Progenitor cell of endocrine pancreas (in vitro differentiated cells): Measurements from ENCODE around the gene EVC2. TPM values are rescaled to one million over a fixed set of nuclear protein-coding genes. Genes with fewer than 3 reads are reported as not detected.

Source experiments
- DNase-seq: peaks from one replicate; pipeline ENCODE4 v3.0.0; 2021; ENCODE audit warnings: low spot score; ENCODE audit not compliant: unreplicated experiment
- H3K27ac Mint-ChIP-seq: 2 replicates; pipeline ENCODE4 v1.8.0; 2021; ENCODE audit warnings: mild to moderate bottlenecking, moderate library complexity, mixed read lengths
- H3K27me3 Mint-ChIP-seq: 2 replicates; pipeline ENCODE4 v1.8.0; 2021; ENCODE audit warnings: mixed read lengths
- H3K36me3 Mint-ChIP-seq: 2 replicates; pipeline ENCODE4 v1.8.0; 2022; ENCODE audit warnings: mixed read lengths; ENCODE audit not compliant: insufficient read depth
- H3K4me1 Mint-ChIP-seq: 2 replicates; pipeline ENCODE4 v1.8.0; 2021; ENCODE audit warnings: low read depth, mixed read lengths
- H3K4me3 Mint-ChIP-seq: 2 replicates; pipeline ENCODE4 v1.8.0; 2021; ENCODE audit warnings: low read depth, mild to moderate bottlenecking, moderate library complexity, mixed read lengths
- H3K9me3 Mint-ChIP-seq: 2 replicates; pipeline ENCODE4 v1.8.0; 2021; ENCODE audit warnings: low read depth, mixed read lengths
- CTCF ChIP-seq: fragments of 200-600 bp; sonication (generic); IDR thresholded peaks from one replicate; pipeline ENCODE4 v1.5.0; 2021; ENCODE audit warnings: antibody characterized with exemption, mild to moderate bottlenecking; ENCODE audit not compliant: unreplicated experiment
- total RNA-seq: library from RNA; stranded (reverse); gene quantifications from 2 replicates; pipeline ENCODE4 v1.2.1, GENCODE V29; 2021

The EVC2 gene
- total RNA-seq, 1 donor from 2014 or later: 14.1 TPM

- Mint-ChIP-seq H3K36me3 (peaks cover 16% of the 10 kb centered on the region), H3K4me3 (no peak overlapping the region), H3K4me1 (no peaks in the 10 kb centered on the region), H3K9me3 (no peaks in the 10 kb centered on the region), H3K27ac (no peak overlapping the region), H3K27me3 (no peaks in the 10 kb centered on the region)
- no peak for DNase-seq
- TF ChIP-seq CTCF: no peak
These were observed 41.2 kb upstream of the EVC2 start for GRCh38 chr4:5749568-5749967.

- H3K4me1 Mint-ChIP-seq: no peaks in the 10 kb centered on the region
- no peaks in the 10 kb centered on the region for H3K9me3 Mint-ChIP-seq
- peaks cover 13% of the 10 kb centered on the region for H3K36me3 Mint-ChIP-seq
- no peak for DNase-seq
- H3K27me3 Mint-ChIP-seq: no peaks in the 10 kb centered on the region
- TF ChIP-seq CTCF: no peak
- H3K27ac Mint-ChIP-seq: no peak overlapping the region
- H3K4me3 Mint-ChIP-seq: no peak overlapping the region
These were observed 39.5 kb upstream of the EVC2 start for GRCh38 chr4:5747738-5748375.

GRCh38 chr4:5746829-5747737 is 38.7 kb upstream of the EVC2 start:
- Mint-ChIP-seq H3K27me3 (no peaks in the 10 kb centered on the region), H3K4me1 (no peaks in the 10 kb centered on the region), H3K4me3 (no peak overlapping the region), H3K27ac (no peak overlapping the region), H3K9me3 (no peaks in the 10 kb centered on the region), H3K36me3 (peaks cover 13% of the 10 kb centered on the region)
- DNase-seq: no peak
- no peak for TF ChIP-seq CTCF

GRCh38 chr4:5746250-5746649 is 37.9 kb upstream of the EVC2 start:
- Mint-ChIP-seq H3K9me3 (no peaks in the 10 kb centered on the region), H3K4me3 (no peak overlapping the region), H3K36me3 (peaks cover 13% of the 10 kb centered on the region), H3K4me1 (no peaks in the 10 kb centered on the region), H3K27ac (no peak overlapping the region), H3K27me3 (no peaks in the 10 kb centered on the region)
- DNase-seq: no peak
- TF ChIP-seq CTCF: no peak

- Mint-ChIP-seq H3K4me1 (no peaks in the 10 kb centered on the region), H3K4me3 (no peak overlapping the region)
These were observed 34.6 kb upstream of the EVC2 start for GRCh38 chr4:5742968-5743367.

More at GRCh38 chr4:5742968-5743367, 34.6 kb upstream of the EVC2 start:
- H3K9me3 Mint-ChIP-seq: no peaks in the 10 kb centered on the region
- no peak overlapping the region for H3K27ac Mint-ChIP-seq
- DNase-seq: no peak
- H3K36me3 Mint-ChIP-seq: peaks cover 9% of the 10 kb centered on the region
- no peak for TF ChIP-seq CTCF
- H3K27me3 Mint-ChIP-seq: no peaks in the 10 kb centered on the region
